ENCODE measurements around the gene SAMD4B. TPM values are rescaled to one million over a fixed set of nuclear protein-coding genes. Genes with fewer than 3 reads are reported as not detected.

SAMD4B gene
- total and polyA plus RNA-seq, 9 of the 15 experiments (the other 6 are each of a cell fraction or from before 2014, with no cell fraction given), result 3.4 to 90.5 (median 38.0) TPM

DNA sequence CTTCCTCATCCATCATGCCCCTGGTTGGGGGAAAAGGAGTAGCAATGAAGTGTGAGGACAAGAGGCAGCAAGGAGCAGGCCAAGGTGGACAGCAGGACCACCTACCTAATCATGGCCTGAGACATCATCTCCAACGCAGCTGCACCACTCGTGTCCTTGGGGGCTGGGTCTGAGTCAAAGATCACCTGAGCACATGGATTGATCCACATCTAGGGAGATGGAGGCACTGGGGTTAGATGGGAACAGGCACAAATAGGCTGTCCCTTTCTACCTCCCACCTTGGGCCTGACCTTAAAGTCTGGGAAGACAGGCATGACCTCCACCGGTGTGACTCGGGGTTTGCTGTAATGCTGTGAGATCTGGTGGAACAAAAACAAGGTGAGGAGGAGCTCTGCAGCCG is 46.4 kb downstream of the SAMD4B start:
- WGBS (ENCODE audit: insufficient coverage, low coverage, missing lambda C conversion rate), result 89% methylated on average over 5 of the region's 5 CpGs
- peaks cover 67% of the 10 kb centered on the region for H3K36me3 ChIP-seq (ENCODE audit: control insufficient read depth, insufficient read depth, low read length)
- ATAC-seq, result no peak
- in situ Hi-C loops (cut with MboI), result no loop called here
- H3K9me1 ChIP-seq (ENCODE audit: control insufficient read depth, insufficient read depth, low read length), result no peaks in the 10 kb centered on the region
- BruUV-seq (replicated peaks), result TSS peak; percentile 70
- TF ChIP-seq POLR2A (conservative IDR thresholded peaks at IDR 0.05) (0 out of 2 replicates have a peak, but pooled peaks have one; percentile 27), WHSC1 (IDR thresholded peaks at IDR 0.05; ENCODE audit: low read length) (no peak)
- FAIRE-seq, result no peak
- DNase-seq (ENCODE audit: extremely low read depth in 1 of 4, low spot score in 3 of 4), result no peak
- intact Hi-C loops (cut with micrococcal nuclease), result no loop called here
- ChIA-PET CTCF (ENCODE audit: low intra/inter-chr PET ratio) (no interaction called here), POLR2A (interaction anchor here (0.6 to 2.0 kb wide), 2 partner anchors 9 to 15 kb away, joined by 3 to 5 read pairs; no protein-coding TSS in a partner anchor)
- no peak overlapping the region for H3K9ac ChIP-seq (ENCODE audit: insufficient read depth in 1 of 2, low read depth in 2 of 2, low read length in 2 of 2)
- H3K27me3 ChIP-seq (ENCODE audit: control insufficient read depth in 2 of 2, insufficient read depth in 2 of 2, low read length in 2 of 2), result no peaks in the 10 kb centered on the region
- no peak overlapping the region for H3K4me2 ChIP-seq (ENCODE audit: insufficient read depth, low read length)
- no peak overlapping the region for H3K4me3 ChIP-seq
- 0 out of 2 replicates have a peak, but pooled peaks cover 7% of the 10 kb centered on the region for H4K20me1 ChIP-seq (replicated peaks; ENCODE audit: control insufficient read depth, insufficient read depth, low read length)
- no peak overlapping the region; the same call in 2 of the 3 replicates for H3K27ac ChIP-seq (ENCODE audit: extremely low read depth, low read depth, low read length)
- H3K4me1 ChIP-seq (replicated peaks in 1 of 2; ENCODE audit: control insufficient read depth in 2 of 2, insufficient read depth in 2 of 2, low read length in 2 of 2), result peaks cover 11 to 22% of the 10 kb centered on the region in 2 experiments
- peaks cover 27% of the 10 kb centered on the region for H3K79me2 ChIP-seq (ENCODE audit: control insufficient read depth, insufficient read depth, low read length)
- no peaks in the 10 kb centered on the region for H3K9me3 ChIP-seq (replicated peaks; ENCODE audit: control insufficient read depth, insufficient read depth, low read depth, low read length)
- no peak overlapping the region for H2AFZ ChIP-seq (ENCODE audit: low read depth, low read length)

DNA sequence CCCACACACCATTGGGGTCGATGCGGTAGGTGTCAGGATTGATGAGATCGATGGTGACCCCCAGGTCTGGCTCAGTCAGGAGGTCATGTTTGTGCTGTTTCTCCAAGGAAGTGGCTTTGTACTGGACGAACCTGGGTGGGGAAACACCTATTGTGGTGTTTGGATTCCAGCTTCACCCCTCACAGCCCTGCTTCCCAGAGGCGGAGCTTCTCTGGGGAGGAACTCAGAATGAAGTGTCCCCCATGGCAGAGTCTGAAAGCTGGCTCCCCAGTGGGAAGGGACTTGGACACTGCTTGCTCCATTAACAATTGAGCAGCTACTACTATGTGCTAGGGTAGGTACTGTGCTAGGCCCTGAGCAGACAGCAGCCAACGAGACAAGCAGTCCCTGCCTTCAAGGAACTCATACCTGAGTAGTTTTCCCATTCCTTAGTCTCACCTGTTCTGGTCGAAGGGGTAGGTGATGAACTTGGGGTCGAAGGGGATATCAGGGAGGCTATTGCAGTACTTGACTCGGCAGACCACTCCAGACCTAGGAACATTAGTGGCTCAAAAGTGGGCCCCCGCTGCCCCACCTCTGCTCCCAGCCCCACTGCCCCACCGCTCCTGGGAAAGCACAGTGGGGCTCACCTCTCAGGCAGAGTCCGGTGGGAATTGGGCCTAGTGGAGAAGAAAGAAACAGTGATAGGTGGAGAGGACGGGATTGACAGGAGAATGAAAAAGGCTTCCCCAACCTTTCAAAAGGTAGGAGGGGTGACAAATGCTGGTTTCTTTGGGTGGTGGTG is 47.6 kb downstream of the SAMD4B start:
- intact Hi-C loops (cut with micrococcal nuclease) (loop anchor here (2.0 kb wide), 2 partner anchors 45 to 55 kb away; partner anchors contain the start of gene SUPT5H), in situ Hi-C loops (cut with MboI) (no loop called here)
- H2AFZ ChIP-seq (ENCODE audit: low read depth, low read length), result no peak overlapping the region
- BruUV-seq (replicated peaks), result no TSS peak
- H3K27ac ChIP-seq (ENCODE audit: extremely low read depth, low read depth, low read length), result peak overlapping the region; percentile 99; the same call in 2 of the 3 replicates
- no peak for DNase-seq (ENCODE audit: extremely low read depth in 1 of 4, low spot score in 3 of 4)
- H3K4me2 ChIP-seq (ENCODE audit: insufficient read depth, low read length), result peak overlapping the region; percentile 97
- ChIA-PET POLR2A (interaction anchor here (1.5 to 2.0 kb wide), 4 partner anchors 9 to 43 kb away, joined by 3 to 15 read pairs (median 7); partner anchors contain the start of gene ZFP36), CTCF (ENCODE audit: low intra/inter-chr PET ratio) (no interaction called here)
- H3K27me3 ChIP-seq (ENCODE audit: control insufficient read depth in 2 of 2, insufficient read depth in 2 of 2, low read length in 2 of 2), result no peaks in the 10 kb centered on the region
- H3K9me3 ChIP-seq (replicated peaks; ENCODE audit: control insufficient read depth, insufficient read depth, low read depth, low read length), result no peaks in the 10 kb centered on the region
- no peak for FAIRE-seq
- H3K9ac ChIP-seq (ENCODE audit: insufficient read depth in 1 of 2, low read depth in 2 of 2, low read length in 2 of 2), result peak overlapping the region; percentile 96 to 97
- H3K36me3 ChIP-seq (ENCODE audit: control insufficient read depth, insufficient read depth, low read length), result peaks cover 61% of the 10 kb centered on the region
- peak overlapping the region; percentile 95 for H3K4me3 ChIP-seq
- H3K9me1 ChIP-seq (ENCODE audit: control insufficient read depth, insufficient read depth, low read length), result no peaks in the 10 kb centered on the region
- no peak for ATAC-seq
- 58% methylated on average over 12 of the region's 13 CpGs for WGBS (ENCODE audit: insufficient coverage, low coverage, missing lambda C conversion rate)
- H3K4me1 ChIP-seq (replicated peaks in 1 of 2; ENCODE audit: control insufficient read depth in 2 of 2, insufficient read depth in 2 of 2, low read length in 2 of 2), result peaks cover 11 to 22% of the 10 kb centered on the region in 2 experiments
- H4K20me1 ChIP-seq (replicated peaks; ENCODE audit: control insufficient read depth, insufficient read depth, low read length), result 0 out of 2 replicates have a peak, but pooled peaks cover 7% of the 10 kb centered on the region
- H3K79me2 ChIP-seq (ENCODE audit: control insufficient read depth, insufficient read depth, low read length), result peaks cover 27% of the 10 kb centered on the region
- TF ChIP-seq NR2C2 (CRISPR knock-in tag; IDR thresholded peaks at IDR 0.05), result no peak
- no peak for TF ChIP-seq NR2C2 (tag; IDR thresholded peaks at IDR 0.05)
- TF ChIP-seq PHTF2 (CRISPR knock-in tag; IDR thresholded peaks at IDR 0.05), result no peak
- no peak for TF ChIP-seq HDGF (IDR thresholded peaks at IDR 0.05)
- TF ChIP-seq ZNF444 (CRISPR knock-in tag; IDR thresholded peaks at IDR 0.05), result no peak
- TF ChIP-seq ZNF121 (CRISPR knock-in tag; conservative IDR thresholded peaks at IDR 0.05), result no peak
- TF ChIP-seq ZNF140 (CRISPR knock-in tag; IDR thresholded peaks at IDR 0.05), result no peak
- TF ChIP-seq ARID2 (IDR thresholded peaks at IDR 0.05), result no peak
- TF ChIP-seq NFE2L1 (tag; IDR thresholded peaks at IDR 0.05; ENCODE audit: borderline replicate concordance, low read depth), result no peak
- no peak for TF ChIP-seq MED1 (CRISPR knock-in tag; IDR thresholded peaks at IDR 0.05; ENCODE audit: borderline replicate concordance)
- TF ChIP-seq ZNF197 (CRISPR knock-in tag; IDR thresholded peaks at IDR 0.05; ENCODE audit: low read depth), result no peak
- TF ChIP-seq, protein P1, sequence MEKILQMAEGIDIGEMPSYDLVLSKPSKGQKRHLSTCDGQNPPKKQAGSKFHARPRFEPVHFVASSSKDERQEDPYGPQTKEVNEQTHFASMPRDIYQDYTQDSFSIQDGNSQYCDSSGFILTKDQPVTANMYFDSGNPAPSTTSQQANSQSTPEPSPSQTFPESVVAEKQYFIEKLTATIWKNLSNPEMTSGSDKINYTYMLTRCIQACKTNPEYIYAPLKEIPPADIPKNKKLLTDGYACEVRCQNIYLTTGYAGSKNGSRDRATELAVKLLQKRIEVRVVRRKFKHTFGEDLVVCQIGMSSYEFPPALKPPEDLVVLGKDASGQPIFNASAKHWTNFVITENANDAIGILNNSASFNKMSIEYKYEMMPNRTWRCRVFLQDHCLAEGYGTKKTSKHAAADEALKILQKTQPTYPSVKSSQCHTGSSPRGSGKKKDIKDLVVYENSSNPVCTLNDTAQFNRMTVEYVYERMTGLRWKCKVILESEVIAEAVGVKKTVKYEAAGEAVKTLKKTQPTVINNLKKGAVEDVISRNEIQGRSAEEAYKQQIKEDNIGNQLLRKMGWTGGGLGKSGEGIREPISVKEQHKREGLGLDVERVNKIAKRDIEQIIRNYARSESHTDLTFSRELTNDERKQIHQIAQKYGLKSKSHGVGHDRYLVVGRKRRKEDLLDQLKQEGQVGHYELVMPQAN (IDR thresholded peaks at IDR 0.05; ENCODE audit: borderline replicate concordance), result no peak
- no peak for TF ChIP-seq PHF8 (IDR thresholded peaks at IDR 0.05; ENCODE audit: borderline replicate concordance, low read length)
- TF ChIP-seq ZBED1 (IDR thresholded peaks at IDR 0.05), result no peak

All from K562 (cell line).